SK-N-MC (cell line): ENCODE measurements around the gene APBA1.

ENCODE experiments used
- DNase-seq: peaks from one replicate; pipeline ENCODE4 v3.0.0-alpha.2; 2011; ENCODE audit warnings: low read depth, low spot score
- H3K27ac ChIP-seq: fragments of 200-600 bp; sonication (generic); 2 replicates; pipeline ENCODE4 v1.5.1; 2016; ENCODE audit warnings: mixed run types
- H3K36me3 ChIP-seq: fragments of 200-600 bp; sonication (generic); 2 replicates; pipeline ENCODE4 v1.6.1; 2017; ENCODE audit warnings: antibody characterized with exemption, low read length, mixed read lengths; ENCODE audit not compliant: insufficient read depth
- H3K4me3 ChIP-seq: fragments of 200-600 bp; sonication (generic); 2 replicates; pipeline ENCODE4 v1.5.1; 2016
- H3K9ac ChIP-seq: fragments of 200-600 bp; sonication (generic); 2 replicates; pipeline ENCODE4 v1.8.0; 2017; ENCODE audit warnings: mixed run types, mixed read lengths; ENCODE audit not compliant: insufficient read length
- H3K9me3 ChIP-seq: fragments of 200-600 bp; sonication (generic); 2 replicates; pipeline ENCODE4 v1.6.1; 2017; ENCODE audit warnings: low read depth, mild to moderate bottlenecking, antibody characterized with exemption, low read length, moderate library complexity, mixed read lengths
- EZH2 ChIP-seq: fragments of 200-600 bp; sonication (generic); IDR thresholded peaks from one replicate; pipeline ENCODE4 v1.6.1; 2017; ENCODE audit warnings: antibody characterized with exemption
- FOXP2 ChIP-seq: optimal IDR thresholded peaks from 2 replicates; pipeline ENCODE3; 2011; ENCODE audit warnings: mild to moderate bottlenecking, moderate library complexity; ENCODE audit not compliant: insufficient read depth; ENCODE audit errors: extremely low read length, control extremely low read depth
- POLR2AphosphoS5 ChIP-seq: IDR thresholded peaks from 2 replicates; pipeline ENCODE4 v1.6.1; 2012; ENCODE audit warnings: mild to moderate bottlenecking, low read depth, low read length, borderline replicate concordance

The APBA1 gene

GRCh38 chr9:69594180-69594579, 78.0 kb downstream of the APBA1 start:
- no peaks in the 10 kb centered on the region for H3K36me3 ChIP-seq
- H3K9ac ChIP-seq, result no peak overlapping the region
- no peak overlapping the region for H3K4me3 ChIP-seq
- no peaks in the 10 kb centered on the region for H3K9me3 ChIP-seq
- H3K27ac ChIP-seq, result no peak overlapping the region
- no peak for TF ChIP-seq POLR2AphosphoS5
- no peak for TF ChIP-seq EZH2
- no peak for TF ChIP-seq FOXP2
- DNase-seq, result no peak

GRCh38 chr9:69593756-69594155, 78.4 kb downstream of the APBA1 start:
- Histone ChIP-seq H3K4me3 (no peak overlapping the region), H3K36me3 (no peaks in the 10 kb centered on the region), H3K27ac (no peak overlapping the region), H3K9ac (no peak overlapping the region), H3K9me3 (no peaks in the 10 kb centered on the region)
- TF ChIP-seq FOXP2 (no peak), POLR2AphosphoS5 (no peak), EZH2 (no peak)
- DNase-seq, result no peak

GRCh38 chr9:69593301-69593700, 78.9 kb downstream of the APBA1 start:
- Histone ChIP-seq H3K36me3 (no peaks in the 10 kb centered on the region), H3K4me3 (no peak overlapping the region), H3K9me3 (no peaks in the 10 kb centered on the region), H3K9ac (no peak overlapping the region), H3K27ac (no peak overlapping the region)
- TF ChIP-seq EZH2, result no peak
- no peak for TF ChIP-seq POLR2AphosphoS5
- no peak for TF ChIP-seq FOXP2
- DNase-seq, result no peak

- no peaks in the 10 kb centered on the region for H3K9me3 ChIP-seq
- H3K27ac ChIP-seq, result no peak overlapping the region
- no peak overlapping the region for H3K4me3 ChIP-seq
- no peaks in the 10 kb centered on the region for H3K36me3 ChIP-seq
- TF ChIP-seq POLR2AphosphoS5 (no peak), FOXP2 (no peak), EZH2 (no peak)
- no peak for DNase-seq
- H3K9ac ChIP-seq, result no peak overlapping the region
These were observed 81.9 kb downstream of the APBA1 start for GRCh38 chr9:69590266-69590665.

GRCh38 chr9:69589156-69589555, 83.0 kb downstream of the APBA1 start:
- H3K36me3 ChIP-seq, result no peaks in the 10 kb centered on the region
- no peak overlapping the region for H3K4me3 ChIP-seq
- no peak overlapping the region for H3K27ac ChIP-seq
- no peak overlapping the region for H3K9ac ChIP-seq
- no peak for DNase-seq
- no peaks in the 10 kb centered on the region for H3K9me3 ChIP-seq
- TF ChIP-seq POLR2AphosphoS5 (no peak), EZH2 (no peak), FOXP2 (no peak)

- no peak overlapping the region for H3K27ac ChIP-seq
- no peaks in the 10 kb centered on the region for H3K9me3 ChIP-seq
- H3K9ac ChIP-seq, result no peak overlapping the region
- TF ChIP-seq POLR2AphosphoS5, result no peak
- TF ChIP-seq FOXP2, result no peak
- no peak for TF ChIP-seq EZH2
- no peak for DNase-seq
- H3K4me3 ChIP-seq, result no peak overlapping the region
- H3K36me3 ChIP-seq, result no peaks in the 10 kb centered on the region
These were observed 86.6 kb downstream of the APBA1 start for GRCh38 chr9:69585571-69585970.

- no peaks in the 10 kb centered on the region for H3K36me3 ChIP-seq
- H3K9me3 ChIP-seq, result no peaks in the 10 kb centered on the region
- no peak for TF ChIP-seq POLR2AphosphoS5
- no peak for TF ChIP-seq EZH2
- TF ChIP-seq FOXP2, result no peak
- no peak overlapping the region for H3K4me3 ChIP-seq
- no peak overlapping the region for H3K27ac ChIP-seq
- DNase-seq, result no peak
- no peak overlapping the region for H3K9ac ChIP-seq
These were observed 87.4 kb downstream of the APBA1 start for GRCh38 chr9:69584759-69585158.

GRCh38 chr9:69583645-69584234, 88.4 kb downstream of the APBA1 start:
- H3K9me3 ChIP-seq, result no peaks in the 10 kb centered on the region
- no peak overlapping the region for H3K9ac ChIP-seq
- no peak for DNase-seq
- no peak overlapping the region for H3K4me3 ChIP-seq
- H3K36me3 ChIP-seq, result no peaks in the 10 kb centered on the region
- TF ChIP-seq FOXP2 (no peak), POLR2AphosphoS5 (no peak), EZH2 (no peak)
- H3K27ac ChIP-seq, result no peak overlapping the region
